Heart right ventricle (tissue), 16 donors: ENCODE measurements around the gene ARID2. TPM values are rescaled to one million over a fixed set of nuclear protein-coding genes. Genes with fewer than 3 reads are reported as not detected.

Experiments
- ATAC-seq, 8 donors: fragments of 200-7000 bp; cut with Tn5 transposase; one replicate each; pipeline ENCODE4 v1.9.1; 2020; ENCODE audit warnings: mild to moderate bottlenecking in 8 of 8, moderate library complexity in 8 of 8, moderate number of reproducible peaks in 1 of 8
- DNase-seq, 2 donors: peaks; one replicate each; pipeline ENCODE4 v3.0.0-alpha.2; 2020
- H3K27ac ChIP-seq, 10 donors: fragments of 200-600 bp; sonication (generic) in 2 of 10; one replicate each; pipeline versions ENCODE4 v1.5.0 to v1.8.0; 2020 to 2022; ENCODE audit warnings: mild to moderate bottlenecking in 3 of 10
- H3K27me3 ChIP-seq, 7 donors: fragments of 200-600 bp; one replicate each; pipeline ENCODE4 v1.8.0; 2021 to 2022; ENCODE audit warnings: mild to moderate bottlenecking in 2 of 7
- H3K36me3 ChIP-seq, 9 donors: fragments of 200-600 bp; sonication (generic) in 1 of 9; one replicate each; pipeline versions ENCODE4 v1.5.0 to v1.8.0; 2020 to 2022; ENCODE audit warnings: mild to moderate bottlenecking in 2 of 9
- H3K4me1 ChIP-seq, 9 donors: fragments of 200-600 bp; sonication (generic) in 1 of 9; one replicate each; pipeline versions ENCODE4 v1.5.0 to v1.8.0; 2020 to 2022; ENCODE audit warnings: mild to moderate bottlenecking in 4 of 9
- H3K4me3 ChIP-seq, 10 donors: fragments of 200-600 bp; sonication (generic) in 2 of 10; one replicate each; pipeline versions ENCODE4 v1.5.0 to v1.8.0; 2020 to 2022; ENCODE audit warnings: mild to moderate bottlenecking in 7 of 10, moderate library complexity in 2 of 10
- H3K9me3 ChIP-seq, 11 donors: fragments of 200-600 bp in 10 of 11; sonication (generic) in 2 of 11; one replicate each; pipeline versions ENCODE4 v1.5.0 to v1.8.0; 2013 to 2022; ENCODE audit warnings: mild to moderate bottlenecking in 2 of 11, control low read depth in 1 of 11, moderate library complexity in 1 of 11
- WGBS, 2 donors: extraction: QIAGEN DNeasy Blood & Tissue Kit; methylation state at CpG; one replicate each; pipeline ENCODE4 v1.1.7; 2013; ENCODE audit warnings: inconsistent platforms in 1 of 2; 5-methylcytosine and 5-hydroxymethylcytosine counted together
- intact Hi-C, 10 donors: fragments of 100-400 bp; cut with DNase I; formaldehyde crosslinking; loops; one replicate each; pipeline versions ENCODE4 v1.11.1 to v1.14.2; 2022
- polyA plus RNA-seq, 2 donors: library from polyadenylated mRNA; stranded (reverse); fragments of 200-250 nt; gene quantifications; one replicate each; pipeline ENCODE4 v1.2.3, GENCODE V29; 2013
- total RNA-seq, 10 donors: library from RNA; stranded (reverse); fragmentation: NEBNext Ultra II Directional in 3 of 10; extraction: Animal tissue kit (Norgen Biotek cat#: 25700) in 3 of 10; gene quantifications; one replicate each; pipeline versions ENCODE4 v1.2.1 to v1.2.4, GENCODE V29; 2021 to 2023
- TF ChIP-seq, protein P1 (sequence below), 9 donors: fragments of 200-600 bp; sonication (generic) in 2 of 9; IDR thresholded peaks; one replicate each; pipeline versions ENCODE4 v1.5.0 to v1.8.0; 2021 to 2022; ENCODE audit warnings: antibody characterized with exemption in 9 of 9, mild to moderate bottlenecking in 5 of 9, moderate library complexity in 1 of 9
- donor health status: Arrhythmogenic right ventricular cardiomyopathy.
- donor health status: ischemic (EF 13 %, LVEDD 7.1; RV severe dilation, severe dysfunction).
- donor health status: healthy with polysubstance abuse.
- donor health status: DM: no; HTN: yes; CAD: no.
- donor health status: DM: no; HTN: no; CAD: no.
- donor health status: ischemic (EF 25% LVEDD 6.9; RV normal size, moderate dysfunction).
- donor health status: ischemic (EF 25% LVEDD 5.7; RV mildly dilated, moderate dysfunction).
- donor health status: healthy.
- donor health status: DM: yes; HTN: yes; CAD: no.
- donor health status: Ischemic cardiomyopathy.
- donor health status: ischemic (EF 35%, LVEDD 5.7; RV mildly dilated, moderate dysfunction).
- donor health status: nonischemic (EF 11% LVEDD 7.7; RV severe dilation, severe dysfunction).
- donor health status: DM: yes; HTN: yes; CAD: no.
- donor health status: PGD.
- donor health status: ischemic (EF 29% LVEDD 5.4; RV normal size, mild dysfunction).
- donor health status: nonischemic (EF 23%, LVEDD 6.1; RV moderate dilation, normal function).

The ARID2 gene
- total and polyA plus RNA-seq, 12 donors, result 3.0 to 28.8 (median 18.6) TPM

DNA sequence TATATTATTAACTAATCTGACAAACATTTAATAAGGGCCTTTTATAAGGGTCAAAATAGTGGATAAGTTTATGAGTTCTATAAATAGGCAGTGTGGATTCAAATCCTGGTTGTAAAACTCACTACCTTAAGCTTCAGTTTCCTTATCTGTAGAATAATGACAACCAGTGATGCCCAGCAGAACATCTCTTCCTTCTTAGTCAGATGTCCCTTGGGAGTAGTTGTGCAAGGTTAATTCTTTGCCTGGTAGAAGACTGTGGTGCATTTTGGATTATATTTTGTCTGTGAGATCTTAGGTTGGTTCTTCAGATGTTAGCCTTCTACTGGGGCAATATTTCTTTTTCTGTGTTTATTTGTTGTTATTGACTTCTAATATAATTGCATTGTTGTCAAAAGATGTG is 59.5 kb downstream of the ARID2 start:
- DNase-seq (no peak), ATAC-seq (peak in 1 of 8 donors; percentile 70)
- no peak overlapping the region for H3K4me3 ChIP-seq
- no peak overlapping the region for H3K27ac ChIP-seq
- no peaks in the 10 kb centered on the region for H3K9me3 ChIP-seq
- H3K27me3 ChIP-seq, result no peaks in the 10 kb centered on the region
- TF ChIP-seq, protein P1, sequence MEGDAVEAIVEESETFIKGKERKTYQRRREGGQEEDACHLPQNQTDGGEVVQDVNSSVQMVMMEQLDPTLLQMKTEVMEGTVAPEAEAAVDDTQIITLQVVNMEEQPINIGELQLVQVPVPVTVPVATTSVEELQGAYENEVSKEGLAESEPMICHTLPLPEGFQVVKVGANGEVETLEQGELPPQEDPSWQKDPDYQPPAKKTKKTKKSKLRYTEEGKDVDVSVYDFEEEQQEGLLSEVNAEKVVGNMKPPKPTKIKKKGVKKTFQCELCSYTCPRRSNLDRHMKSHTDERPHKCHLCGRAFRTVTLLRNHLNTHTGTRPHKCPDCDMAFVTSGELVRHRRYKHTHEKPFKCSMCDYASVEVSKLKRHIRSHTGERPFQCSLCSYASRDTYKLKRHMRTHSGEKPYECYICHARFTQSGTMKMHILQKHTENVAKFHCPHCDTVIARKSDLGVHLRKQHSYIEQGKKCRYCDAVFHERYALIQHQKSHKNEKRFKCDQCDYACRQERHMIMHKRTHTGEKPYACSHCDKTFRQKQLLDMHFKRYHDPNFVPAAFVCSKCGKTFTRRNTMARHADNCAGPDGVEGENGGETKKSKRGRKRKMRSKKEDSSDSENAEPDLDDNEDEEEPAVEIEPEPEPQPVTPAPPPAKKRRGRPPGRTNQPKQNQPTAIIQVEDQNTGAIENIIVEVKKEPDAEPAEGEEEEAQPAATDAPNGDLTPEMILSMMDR (IDR thresholded peaks at IDR 0.05), result no peak
- intact Hi-C loops, result no loop called here
- H3K36me3 ChIP-seq, result peaks cover 0 to 1% (median 0%) of the 10 kb centered on the region in 9 donors
- H3K4me1 ChIP-seq, result peaks cover 0 to 24% (median 19%) of the 10 kb centered on the region in 9 donors

DNA sequence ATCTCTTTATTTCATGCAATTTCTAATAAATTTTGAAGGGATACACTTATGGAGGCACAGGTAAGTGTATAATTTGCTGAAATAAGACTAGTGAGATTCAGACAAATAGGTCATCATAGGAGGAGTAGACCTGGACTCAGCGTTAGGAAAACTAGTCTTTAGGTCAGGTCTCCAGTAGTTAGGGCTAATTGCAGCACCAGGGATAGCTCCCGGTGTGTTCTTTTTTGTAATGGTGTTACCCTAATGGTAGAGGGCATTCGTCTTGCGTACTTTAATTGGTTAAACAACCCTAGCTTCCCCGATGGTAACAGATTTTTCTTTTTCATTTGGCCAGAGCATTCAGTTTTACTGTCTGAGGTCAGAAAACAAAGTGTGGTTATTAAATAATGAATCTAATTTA is 64.9 kb downstream of the ARID2 start:
- no peak for DNase-seq
- no peaks in the 10 kb centered on the region for H3K27me3 ChIP-seq
- H3K4me1 ChIP-seq, result peaks cover 0 to 19% (median 9%) of the 10 kb centered on the region in 9 donors
- 95 to 96% methylated on average over 5 of the region's 5 CpGs for WGBS, 2 donors
- intact Hi-C loops, result no loop called here
- no peaks in the 10 kb centered on the region for H3K9me3 ChIP-seq
- no peak overlapping the region for H3K27ac ChIP-seq
- TF ChIP-seq, protein P1 (IDR thresholded peaks at IDR 0.05), result no peak
- H3K4me3 ChIP-seq, result no peak overlapping the region
- H3K36me3 ChIP-seq, result peaks cover 0 to 5% (median 0%) of the 10 kb centered on the region in 9 donors
- no peak for ATAC-seq

DNA sequence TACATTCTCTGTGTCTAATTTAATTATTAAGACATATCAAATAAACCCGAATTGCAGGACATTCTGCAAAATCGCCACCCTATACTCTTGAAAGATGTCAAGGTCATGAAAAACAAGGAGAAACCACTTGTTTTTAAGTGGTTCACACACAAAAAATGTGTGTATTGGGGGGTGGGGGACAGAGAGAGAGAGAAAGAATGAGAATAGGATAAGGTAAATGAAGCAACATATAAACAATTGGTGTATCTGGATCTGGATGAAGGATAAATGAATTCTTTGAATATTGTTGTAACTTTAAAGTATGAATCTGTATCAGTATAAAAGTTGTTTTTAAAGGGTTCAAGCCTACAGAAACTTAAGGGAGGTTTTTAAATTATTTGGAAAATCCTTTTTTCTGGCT is 72.1 kb downstream of the ARID2 start:
- DNase-seq, result no peak
- whole genome bisulfite sequencing, 2 donors, result 97 to 98% methylated on average over 2 of the region's 2 CpGs
- ATAC-seq, result no peak

DNA sequence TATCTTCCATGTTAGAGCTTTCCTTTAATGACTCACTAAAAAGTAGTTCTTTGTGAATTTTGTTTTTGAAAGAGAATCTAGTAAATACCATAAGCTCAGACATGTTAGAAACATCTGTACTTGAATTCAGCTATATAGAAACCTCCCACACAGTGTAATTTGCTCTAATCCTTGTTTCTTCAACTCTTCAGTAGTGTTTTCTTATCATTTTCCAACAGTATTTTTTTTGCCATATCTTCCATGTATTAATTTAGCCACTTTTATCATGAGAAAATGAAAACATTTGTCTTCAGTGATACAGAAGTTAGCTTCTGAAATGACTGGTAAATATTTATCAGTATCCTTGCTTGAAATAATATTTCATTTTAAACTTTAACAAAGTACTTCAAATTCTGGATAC is 73.6 kb downstream of the ARID2 start:
- ATAC-seq (no peak), DNase-seq (no peak)
- H3K27ac ChIP-seq, result no peak overlapping the region
- intact Hi-C loops, result no loop called here
- H3K36me3 ChIP-seq, result peaks cover 0 to 5% (median 0%) of the 10 kb centered on the region in 9 donors
- peaks cover 0 to 15% (median 0%) of the 10 kb centered on the region in 9 donors for H3K4me1 ChIP-seq
- no peaks in the 10 kb centered on the region for H3K27me3 ChIP-seq
- no peak overlapping the region for H3K4me3 ChIP-seq
- TF ChIP-seq, protein P1 (IDR thresholded peaks at IDR 0.05), result no peak
- H3K9me3 ChIP-seq, result peaks cover 0 to 7% (median 0%) of the 10 kb centered on the region in 11 donors

More for the DNA sequence above, 72.1 kb downstream of the ARID2 start:
- Histone ChIP-seq H3K9me3 (peaks cover 0 to 7% (median 0%) of the 10 kb centered on the region in 11 donors), H3K27ac (no peak overlapping the region), H3K27me3 (no peaks in the 10 kb centered on the region), H3K4me3 (no peak overlapping the region), H3K36me3 (peaks cover 0 to 5% (median 0%) of the 10 kb centered on the region in 9 donors), H3K4me1 (peaks cover 0 to 5% (median 0%) of the 10 kb centered on the region in 9 donors)
- TF ChIP-seq, protein P1 (IDR thresholded peaks at IDR 0.05), result no peak
- intact Hi-C loops, result no loop called here
